Naive thymus-derived CD4-positive, alpha-beta T cell (primary cell): ENCODE measurements around the gene RGS17. TPM values are rescaled to one million over a fixed set of nuclear protein-coding genes. Genes with fewer than 3 reads are reported as not detected.

ENCODE experiments used
- ATAC-seq: fragments of 150-1000 bp; cut with Tn5 transposase; 2 replicates; pipeline ENCODE4 v1.10.0; 2021; ENCODE audit warnings: mild to moderate bottlenecking, moderate library complexity
- CTCF ChIA-PET: fragments of 350-600 bp; sonication (Branson Sonifier 250); formaldehyde crosslinking; loops from one replicate; lab custom pipeline; 2021; ENCODE audit warnings: antibody characterized with exemption; lab: Charles Lee
- POLR2A ChIA-PET: fragments of 350-600 bp; sonication (Branson Sonifier 250); formaldehyde crosslinking; loops from one replicate; lab custom pipeline; 2021; ENCODE audit warnings: antibody characterized with exemption, inconsistent platforms; lab: Charles Lee
- DNase-seq, 9 donors: peaks; one replicate each; pipeline versions ENCODE4 v3.0.0 to v3.0.0-alpha.2; 2020 to 2022; ENCODE audit warnings: mixed read lengths in 1 of 9
- H3K27ac ChIP-seq: one replicate; pipeline ENCODE4 v1.7.0; 2013; ENCODE audit warnings: mild to moderate bottlenecking, low read depth, low read length, moderate library complexity
- H3K27me3 ChIP-seq, 2 donors: one replicate each; pipeline ENCODE4 v1.7.0; 2013; ENCODE audit warnings: low read length in 2 of 2, mild to moderate bottlenecking in 2 of 2, moderate library complexity in 2 of 2; ENCODE audit not compliant: control insufficient read depth in 2 of 2, insufficient read depth in 2 of 2
- H3K36me3 ChIP-seq, 3 experiments: 1 replicate in 2 of 3; 2 replicates in 1 of 3; pipeline ENCODE4 v1.7.0; 2013; ENCODE audit warnings: low read length in 3 of 3, mild to moderate bottlenecking in 3 of 3, moderate library complexity in 1 of 3; ENCODE audit not compliant: insufficient read depth in 3 of 3, control insufficient read depth in 2 of 3
- H3K4me1 ChIP-seq, 2 donors: one replicate each; pipeline ENCODE4 v1.7.0; 2013; ENCODE audit warnings: low read length in 2 of 2, mild to moderate bottlenecking in 2 of 2, moderate library complexity in 1 of 2; ENCODE audit not compliant: control insufficient read depth in 2 of 2, insufficient read depth in 2 of 2
- H3K4me3 ChIP-seq: 2 replicates; pipeline ENCODE4 v1.7.0; 2013; ENCODE audit warnings: mild to moderate bottlenecking, low read length
- H3K9me3 ChIP-seq, 3 experiments: 1 replicate in 2 of 3; 2 replicates in 1 of 3; pipeline ENCODE4 v1.7.0; 2013; ENCODE audit warnings: low read length in 3 of 3; ENCODE audit not compliant: control insufficient read depth in 2 of 3
- H3K27ac Mint-ChIP-seq, 9 donors: one replicate each; pipeline ENCODE4 v1.8.0; 2020 to 2022; ENCODE audit warnings: mixed read lengths in 9 of 9, mild to moderate bottlenecking in 8 of 9, moderate library complexity in 5 of 9, inconsistent platforms in 2 of 9
- H3K27me3 Mint-ChIP-seq, 5 donors: one replicate each; pipeline ENCODE4 v1.8.0; 2021 to 2022; ENCODE audit warnings: mixed read lengths in 5 of 5, mild to moderate bottlenecking in 1 of 5
- H3K36me3 Mint-ChIP-seq, 5 donors: one replicate each; pipeline ENCODE4 v1.8.0; 2020 to 2022; ENCODE audit warnings: mixed read lengths in 5 of 5, mild to moderate bottlenecking in 3 of 5, inconsistent platforms in 1 of 5
- H3K4me1 Mint-ChIP-seq, 7 donors: one replicate each; pipeline ENCODE4 v1.8.0; 2020 to 2022; ENCODE audit warnings: mixed read lengths in 7 of 7, mild to moderate bottlenecking in 3 of 7, inconsistent platforms in 1 of 7
- H3K4me3 Mint-ChIP-seq, 10 donors: one replicate each; pipeline ENCODE4 v1.8.0; 2020 to 2022; ENCODE audit warnings: mild to moderate bottlenecking in 10 of 10, mixed read lengths in 10 of 10, moderate library complexity in 6 of 10, inconsistent platforms in 2 of 10
- H3K9me3 Mint-ChIP-seq, 11 donors: one replicate each; pipeline ENCODE4 v1.8.0; 2020 to 2022; ENCODE audit warnings: mixed read lengths in 11 of 11, mild to moderate bottlenecking in 4 of 11, inconsistent platforms in 1 of 11, moderate library complexity in 1 of 11
- intact Hi-C, 2 donors: fragments of 100-400 bp; cut with micrococcal nuclease; formaldehyde crosslinking; loops; one replicate each; pipeline ENCODE4 v1.15.1; 2023
- polyA plus RNA-seq, 2 donors: library from polyadenylated mRNA; unstranded; fragments of 300-500 nt; fragmentation: Illumina TruSeq; gene quantifications; one replicate each; pipeline ENCODE4 v1.2.3, GENCODE V29; 2021
- total RNA-seq, 6 experiments: library from RNA in 5 of 6; stranded (reverse) in 5 of 6; gene quantifications; 1 replicate in 5 of 6; 2 replicates in 1 of 6; pipeline ENCODE4 v1.2.3 and lab custom pipeline; 2021 to 2026

Gene RGS17
- total and polyA plus RNA-seq, 7 experiments from 2014 or later: 0.39 TPM; not detected in 6

DNA sequence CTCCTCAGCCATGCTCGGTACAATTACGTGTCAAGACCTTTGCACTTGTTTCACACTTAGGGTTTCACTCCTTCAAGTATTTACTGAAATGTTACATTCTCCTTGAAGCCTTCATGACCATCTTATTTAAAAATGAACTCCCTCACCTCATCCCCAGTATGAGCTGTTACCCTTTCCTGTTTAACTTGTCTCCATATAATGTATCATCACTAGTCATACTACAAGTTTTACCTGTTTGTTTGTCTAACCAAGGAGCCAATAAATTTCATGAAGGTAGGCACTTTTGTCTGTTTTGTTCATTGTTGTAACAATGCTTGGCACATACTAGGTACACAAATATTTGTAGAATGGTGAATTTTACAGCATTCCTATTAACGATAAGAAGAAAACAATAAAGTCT, 82.5 kb downstream of the RGS17 start:
- Mint-ChIP-seq H3K36me3 (no peaks in the 10 kb centered on the region), H3K27ac (no peak overlapping the region), H3K27me3 (peaks cover 0 to 7% (median 7%) of the 10 kb centered on the region in 5 donors), H3K4me3 (no peak overlapping the region), H3K9me3 (peaks cover 0 to 14% (median 0%) of the 10 kb centered on the region in 11 donors), H3K4me1 (peaks cover 0 to 3% (median 0%) of the 10 kb centered on the region in 7 donors)
- ChIA-PET CTCF (no interaction called here), POLR2A (no interaction called here)
- Histone ChIP-seq H3K4me1 (no peaks in the 10 kb centered on the region), H3K9me3 (no peaks in the 10 kb centered on the region), H3K27me3 (no peaks in the 10 kb centered on the region), H3K4me3 (no peak overlapping the region), H3K27ac (no peak overlapping the region), H3K36me3 (no peaks in the 10 kb centered on the region)
- DNase-seq: no peak
- ATAC-seq: no peak
- intact Hi-C loops: no loop called here

DNA sequence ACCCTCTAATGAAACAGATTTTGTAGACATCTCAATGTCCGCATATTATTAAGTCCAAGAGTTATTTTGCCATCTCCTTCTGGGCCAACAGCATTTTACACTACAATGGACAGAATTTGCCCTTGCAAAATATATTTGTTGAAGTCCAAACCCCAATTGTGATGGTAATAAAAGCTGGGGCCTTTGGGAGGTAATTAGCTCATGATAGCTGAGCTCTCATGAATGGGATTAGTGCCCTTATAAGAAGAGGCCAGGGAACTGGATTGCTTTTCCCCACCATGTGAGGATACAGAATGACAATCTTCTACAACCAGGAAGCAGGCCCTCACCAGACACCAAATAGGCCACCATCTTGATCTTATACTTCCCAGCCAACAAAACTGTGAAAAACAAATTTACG, 83.7 kb downstream of the RGS17 start:
- Histone ChIP-seq H3K36me3 (no peaks in the 10 kb centered on the region), H3K27ac (no peak overlapping the region), H3K4me1 (no peaks in the 10 kb centered on the region), H3K27me3 (no peaks in the 10 kb centered on the region), H3K4me3 (no peak overlapping the region), H3K9me3 (no peaks in the 10 kb centered on the region)
- Mint-ChIP-seq H3K9me3 (peaks cover 0 to 14% (median 0%) of the 10 kb centered on the region in 11 donors), H3K4me1 (peaks cover 0 to 3% (median 0%) of the 10 kb centered on the region in 7 donors), H3K4me3 (no peak overlapping the region), H3K36me3 (no peaks in the 10 kb centered on the region), H3K27me3 (peaks cover 0 to 9% (median 7%) of the 10 kb centered on the region in 5 donors), H3K27ac (no peak overlapping the region)
- ChIA-PET CTCF (no interaction called here), POLR2A (no interaction called here)
- DNase-seq (no peak), ATAC-seq (no peak)
- intact Hi-C loops: no loop called here

DNA sequence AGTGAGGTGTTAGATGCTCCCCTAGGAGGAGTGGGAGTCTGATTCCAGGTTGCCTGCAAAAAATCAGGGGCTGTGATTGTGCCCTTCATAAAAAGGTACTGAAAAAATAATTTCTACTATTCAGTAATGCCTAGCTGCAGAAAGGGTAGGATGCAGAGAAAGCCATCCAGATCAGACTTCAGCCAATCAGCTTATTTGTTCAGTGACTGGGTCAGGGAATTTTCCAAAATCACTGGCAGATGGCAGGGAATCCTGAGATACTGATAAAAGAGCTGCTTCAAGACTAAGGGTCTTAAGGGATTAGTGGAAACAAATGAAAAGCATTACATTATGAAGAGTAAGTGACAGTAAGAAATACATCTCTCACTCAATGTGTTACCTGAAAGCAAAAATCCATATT, 85.8 kb downstream of the RGS17 start:
- Mint-ChIP-seq H3K9me3 (peaks cover 0 to 10% (median 0%) of the 10 kb centered on the region in 11 donors), H3K4me1 (peaks cover 0 to 3% (median 0%) of the 10 kb centered on the region in 7 donors), H3K27me3 (peaks cover 0 to 5% (median 0%) of the 10 kb centered on the region in 5 donors), H3K4me3 (no peak overlapping the region), H3K27ac (no peak overlapping the region), H3K36me3 (no peaks in the 10 kb centered on the region)
- ATAC-seq: no peak
- no peak for DNase-seq
- Histone ChIP-seq H3K9me3 (no peaks in the 10 kb centered on the region), H3K4me3 (no peak overlapping the region), H3K36me3 (no peaks in the 10 kb centered on the region), H3K27ac (no peak overlapping the region), H3K4me1 (no peaks in the 10 kb centered on the region), H3K27me3 (no peaks in the 10 kb centered on the region)
- intact Hi-C loops: no loop called here
- POLR2A ChIA-PET: no interaction called here
- CTCF ChIA-PET: no interaction called here

DNA sequence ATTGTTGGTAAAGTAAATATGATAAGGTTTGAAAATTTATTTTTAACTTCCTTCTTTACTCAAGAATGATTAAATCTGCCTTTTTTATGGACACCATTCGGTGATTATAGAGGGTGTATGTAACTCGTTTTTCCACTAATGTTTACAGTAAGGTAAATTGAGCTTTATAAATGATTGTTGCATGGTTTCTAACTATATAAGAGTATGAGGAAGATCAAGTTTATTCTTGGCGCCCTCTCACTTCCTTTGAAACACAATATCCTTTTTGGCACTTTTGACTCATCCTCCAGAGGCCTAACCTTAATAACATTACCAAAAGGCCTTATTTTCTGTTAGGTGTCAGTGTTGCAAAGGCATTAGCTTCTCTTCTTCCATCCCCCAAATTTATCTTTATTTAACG, 86.8 kb downstream of the RGS17 start:
- H3K4me1 ChIP-seq: no peaks in the 10 kb centered on the region
- Mint-ChIP-seq H3K4me3 (no peak overlapping the region), H3K27me3 (peaks cover 0 to 6% (median 2%) of the 10 kb centered on the region in 5 donors), H3K4me1 (peaks cover 0 to 3% (median 0%) of the 10 kb centered on the region in 7 donors), H3K36me3 (no peaks in the 10 kb centered on the region), H3K9me3 (peaks cover 0 to 10% (median 0%) of the 10 kb centered on the region in 11 donors), H3K27ac (no peak overlapping the region)
- no peak overlapping the region for H3K27ac ChIP-seq
- ATAC-seq (no peak), DNase-seq (no peak)
- H3K27me3 ChIP-seq: no peaks in the 10 kb centered on the region
- no peaks in the 10 kb centered on the region for H3K9me3 ChIP-seq
- no peak overlapping the region for H3K4me3 ChIP-seq
- intact Hi-C loops: no loop called here
- ChIA-PET CTCF (no interaction called here), POLR2A (no interaction called here)
- H3K36me3 ChIP-seq: no peaks in the 10 kb centered on the region

DNA sequence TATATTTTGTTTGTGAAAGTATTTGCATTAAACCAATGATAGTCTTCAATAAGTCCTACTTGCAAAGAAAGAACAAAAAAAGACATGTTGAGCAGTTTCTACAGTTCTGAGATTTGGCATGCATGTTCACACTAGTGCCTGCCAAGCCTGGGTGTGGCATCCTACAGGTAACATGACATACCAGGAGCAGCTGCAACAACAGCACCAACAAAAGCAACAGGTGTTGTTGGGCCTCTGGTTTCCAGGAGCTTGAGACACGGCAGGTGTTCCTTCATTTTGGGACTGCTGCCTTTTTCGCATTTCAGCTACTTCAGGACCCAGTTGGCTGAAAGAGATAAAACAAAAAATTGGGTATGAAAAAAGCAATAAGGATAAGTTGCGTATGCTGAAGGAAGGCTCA, 87.4 kb downstream of the RGS17 start:
- ATAC-seq (no peak), DNase-seq (no peak)
- Histone ChIP-seq H3K9me3 (no peaks in the 10 kb centered on the region), H3K27ac (no peak overlapping the region), H3K4me3 (no peak overlapping the region), H3K27me3 (no peaks in the 10 kb centered on the region), H3K4me1 (no peaks in the 10 kb centered on the region), H3K36me3 (no peaks in the 10 kb centered on the region)
- intact Hi-C loops: no loop called here
- CTCF ChIA-PET: no interaction called here
- Mint-ChIP-seq H3K4me1 (peaks cover 0 to 3% (median 0%) of the 10 kb centered on the region in 7 donors), H3K27ac (no peak overlapping the region), H3K9me3 (peaks cover 0 to 10% (median 0%) of the 10 kb centered on the region in 11 donors), H3K27me3 (peaks cover 0 to 6% (median 2%) of the 10 kb centered on the region in 5 donors), H3K36me3 (no peaks in the 10 kb centered on the region), H3K4me3 (no peak overlapping the region)
- POLR2A ChIA-PET: no interaction called here

DNA sequence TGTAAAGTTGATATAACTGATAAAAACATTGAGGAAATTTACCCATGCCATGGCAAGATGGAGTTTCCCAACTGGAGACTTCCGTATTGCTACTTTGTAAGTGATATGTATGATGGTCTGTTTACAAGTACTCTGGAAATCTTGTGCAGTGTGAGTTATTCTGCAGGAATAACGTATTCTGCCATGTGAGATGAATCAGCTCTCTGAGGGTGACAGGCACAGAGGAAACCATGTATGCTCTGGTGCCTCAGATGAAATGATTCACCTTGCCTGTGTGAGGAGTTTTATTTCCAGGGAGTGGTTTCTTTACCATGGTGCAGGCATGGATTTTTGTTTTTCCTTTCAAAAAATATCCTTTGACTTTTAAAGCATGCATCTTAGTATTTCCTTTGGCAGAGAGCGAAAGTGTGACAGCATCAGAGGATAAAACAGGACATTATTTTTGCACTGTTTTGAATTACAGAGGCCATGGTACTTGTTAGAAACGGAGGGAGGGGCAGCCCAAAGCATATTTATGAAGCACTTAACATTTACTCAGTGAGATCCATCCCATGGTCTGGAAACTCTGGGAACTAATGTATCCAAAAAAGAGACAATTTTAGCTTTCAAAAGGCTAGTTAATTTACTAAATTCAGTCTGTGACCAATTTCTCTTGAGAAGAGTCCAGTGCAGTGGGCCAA, 92.6 kb downstream of the RGS17 start:
- intact Hi-C loops: no loop called here
- H3K27ac ChIP-seq: no peak overlapping the region
- no peak for DNase-seq
- ChIA-PET CTCF (no interaction called here), POLR2A (no interaction called here)
- H3K9me3 ChIP-seq: no peaks in the 10 kb centered on the region
- no peaks in the 10 kb centered on the region for H3K9me3 Mint-ChIP-seq
- no peaks in the 10 kb centered on the region for H3K4me1 Mint-ChIP-seq
- no peaks in the 10 kb centered on the region for H3K4me1 ChIP-seq
- H3K36me3 ChIP-seq: no peaks in the 10 kb centered on the region
- ATAC-seq: no peak
- peaks cover 0 to 12% (median 3%) of the 10 kb centered on the region in 5 donors for H3K27me3 Mint-ChIP-seq
- H3K36me3 Mint-ChIP-seq: no peaks in the 10 kb centered on the region
- H3K27ac Mint-ChIP-seq: no peak overlapping the region
- H3K27me3 ChIP-seq: no peaks in the 10 kb centered on the region
- no peak overlapping the region for H3K4me3 Mint-ChIP-seq
- no peak overlapping the region for H3K4me3 ChIP-seq

DNA sequence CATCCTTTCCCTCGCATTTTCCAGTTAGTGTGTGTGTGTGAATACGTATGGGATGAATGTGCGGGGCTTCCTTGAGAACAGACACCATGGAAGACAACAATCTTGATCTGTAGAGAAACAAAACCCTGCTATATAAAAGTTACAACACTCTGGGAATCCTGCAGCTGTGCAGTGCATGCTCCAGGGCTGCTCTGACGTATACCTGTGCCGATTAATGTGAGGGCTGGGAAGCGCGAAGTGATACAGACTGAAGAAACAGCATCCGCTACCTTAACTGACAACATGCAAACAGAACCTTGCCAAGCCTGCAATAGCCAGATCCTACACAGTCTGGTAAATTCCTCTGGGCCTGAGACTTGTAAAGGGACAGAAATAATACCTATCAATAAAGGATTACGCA, 96.9 kb downstream of the RGS17 start:
- no peaks in the 10 kb centered on the region for H3K4me1 ChIP-seq
- Mint-ChIP-seq H3K36me3 (no peaks in the 10 kb centered on the region), H3K9me3 (no peaks in the 10 kb centered on the region), H3K4me3 (no peak overlapping the region), H3K27ac (no peak overlapping the region), H3K27me3 (peaks cover 6 to 24% (median 10%) of the 10 kb centered on the region in 5 donors), H3K4me1 (no peaks in the 10 kb centered on the region)
- no peak for DNase-seq
- H3K9me3 ChIP-seq: no peaks in the 10 kb centered on the region
- ChIA-PET CTCF (no interaction called here), POLR2A (no interaction called here)
- no peak for ATAC-seq
- no peaks in the 10 kb centered on the region for H3K27me3 ChIP-seq
- H3K4me3 ChIP-seq: no peak overlapping the region
- no peak overlapping the region for H3K27ac ChIP-seq
- intact Hi-C loops: loop anchor here in 1 of 2 donors (5.0 kb wide), 1 partner anchor 758 kb away; no protein-coding TSS in a partner anchor
- H3K36me3 ChIP-seq: no peaks in the 10 kb centered on the region
